NCI-H1105 (cell line): ENCODE data around the gene RPL39.
"Not testable (repeated sequence)": the region's sequence is repeated elsewhere in the genome, so short reads cannot be mapped to it uniquely, and the experiment has no call there.

Experiments
- DNase-seq: peaks from one replicate; lab custom pipeline; 2025; lab: John Stamatoyannopoulos, UW

Gene RPL39

DNA sequence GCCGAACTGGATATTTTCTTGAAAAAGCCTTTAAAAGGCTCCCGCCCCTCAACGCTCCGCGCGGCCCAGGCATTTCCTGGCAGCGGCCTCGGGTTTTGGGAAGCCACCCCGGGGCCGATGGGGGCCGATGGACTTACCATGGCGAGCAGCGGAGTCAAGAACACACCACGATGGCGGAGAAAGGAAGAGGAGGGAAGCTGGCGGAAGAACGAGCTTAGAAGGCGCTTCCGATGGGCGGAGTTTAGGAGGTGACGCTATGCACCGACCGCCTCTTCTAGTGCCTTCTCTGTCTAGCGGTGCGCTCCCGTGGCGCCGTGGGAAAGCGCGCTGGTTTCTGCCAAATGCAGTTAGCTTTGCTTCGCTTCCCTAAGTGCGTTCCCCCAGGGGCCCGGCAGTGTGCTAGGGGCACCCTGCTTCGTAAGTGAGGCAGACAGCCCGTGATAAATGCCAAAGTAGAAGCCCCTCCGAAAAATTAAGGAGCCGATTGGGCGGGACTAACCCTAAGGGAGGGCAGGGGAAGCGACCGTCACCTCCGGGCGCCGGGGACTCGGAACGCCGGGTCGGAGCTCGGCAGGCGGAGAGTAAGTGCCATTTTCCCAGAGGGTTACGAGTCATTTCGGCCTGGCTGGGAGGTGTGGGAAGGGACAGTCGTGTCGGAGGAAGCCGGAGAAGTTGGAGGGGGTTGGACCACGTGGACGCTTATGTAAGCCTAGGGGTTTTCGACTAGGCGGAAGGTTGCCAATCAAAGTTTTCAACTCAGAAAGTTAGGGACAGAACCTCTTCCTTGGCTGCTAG is at the start of gene RPL39:
Gene RPL39, minus strand, starts transcription at position 194 of the 795 bp plus-strand sequence. Its CDS starts 54 bp downstream, at position 140.
- DNase-seq = peak; percentile 74

DNA sequence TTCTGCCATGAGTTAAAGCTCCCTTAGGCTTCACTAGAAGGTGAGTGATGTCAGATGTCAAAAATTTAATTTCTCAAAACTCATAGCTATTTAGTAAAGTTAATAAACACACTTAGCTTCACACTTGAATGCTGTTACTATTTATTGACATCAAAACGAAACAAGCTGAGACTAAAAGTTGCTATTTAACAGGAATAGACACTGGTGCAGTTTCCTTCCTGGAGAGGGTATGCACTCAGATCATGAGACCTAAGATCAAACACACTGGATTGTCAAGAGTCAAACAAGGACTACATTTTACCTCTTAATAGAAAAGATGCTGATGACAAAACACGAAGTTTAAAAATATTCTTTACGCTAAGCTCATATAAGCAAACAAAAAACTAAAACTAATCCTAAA is 42.5 kb upstream of the RPL39 start:
- DNase-seq = no peak

DNA sequence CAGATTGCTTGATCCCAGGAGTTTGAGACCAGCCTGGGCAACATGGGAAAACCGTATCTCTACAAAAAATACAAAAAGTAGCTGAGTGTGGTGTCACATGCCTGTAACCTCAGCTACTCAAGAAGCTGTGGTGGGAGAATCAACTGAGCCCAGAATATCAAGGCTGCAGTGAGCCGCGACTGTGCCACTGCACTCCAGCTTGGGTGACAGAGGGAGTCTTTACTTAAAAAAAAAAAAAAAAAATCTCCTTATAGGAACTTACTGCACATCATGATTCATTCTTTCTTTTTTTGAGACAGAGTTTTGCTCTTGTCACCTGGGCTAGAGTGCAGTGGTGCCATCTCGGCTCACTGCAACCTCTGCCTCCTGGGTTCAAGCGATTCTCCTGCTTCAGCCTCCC is 37.0 kb upstream of the RPL39 start:
- no peak for DNase-seq

DNA sequence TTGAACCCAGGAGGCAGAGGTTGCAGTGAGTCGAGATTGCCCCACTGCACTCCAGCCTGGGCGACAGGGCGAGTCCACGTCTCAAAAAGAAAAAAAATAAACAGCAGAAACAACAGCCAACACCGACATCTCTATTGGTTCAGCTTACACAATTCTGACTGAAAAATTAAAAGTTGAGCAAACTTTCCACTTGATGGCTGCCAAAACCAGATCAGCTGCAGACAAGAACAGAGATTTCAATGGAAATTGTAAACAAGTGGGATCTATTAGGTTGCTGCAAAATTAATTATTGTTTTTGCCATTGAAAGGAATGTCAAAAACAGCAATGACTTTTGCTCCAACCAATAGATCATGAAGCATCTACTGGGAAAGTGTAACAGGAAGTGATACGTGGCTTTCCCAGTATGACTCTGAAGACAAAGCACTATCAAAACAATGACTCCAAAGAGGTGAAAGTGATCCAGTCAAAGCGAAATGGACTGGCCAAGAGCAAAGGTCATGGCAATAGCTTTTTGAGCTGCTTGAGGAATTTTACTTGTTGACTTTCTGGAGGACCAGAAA is 35.0 kb upstream of the RPL39 start:
- no peak for DNase-seq

DNA sequence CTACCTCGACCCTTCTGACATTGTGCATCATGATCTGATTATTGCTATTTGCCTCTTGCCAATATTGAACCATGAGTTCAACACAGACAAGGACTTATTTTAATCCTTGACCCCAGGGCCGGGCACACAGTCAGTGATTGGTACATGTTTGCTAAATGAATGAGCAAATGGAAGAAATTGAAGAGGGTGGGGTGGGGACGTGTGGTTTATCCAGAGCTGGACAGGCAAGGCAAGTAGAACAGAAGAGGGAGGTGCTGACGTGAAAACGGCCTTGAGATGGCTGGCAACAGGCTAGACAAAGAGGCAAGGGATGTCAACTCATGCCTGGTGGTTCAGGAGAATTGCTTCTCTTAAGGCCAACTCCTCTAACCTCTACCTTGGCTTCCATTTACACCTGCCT is 32.8 kb upstream of the RPL39 start:
- DNase-seq = not testable (repeated sequence)

DNA sequence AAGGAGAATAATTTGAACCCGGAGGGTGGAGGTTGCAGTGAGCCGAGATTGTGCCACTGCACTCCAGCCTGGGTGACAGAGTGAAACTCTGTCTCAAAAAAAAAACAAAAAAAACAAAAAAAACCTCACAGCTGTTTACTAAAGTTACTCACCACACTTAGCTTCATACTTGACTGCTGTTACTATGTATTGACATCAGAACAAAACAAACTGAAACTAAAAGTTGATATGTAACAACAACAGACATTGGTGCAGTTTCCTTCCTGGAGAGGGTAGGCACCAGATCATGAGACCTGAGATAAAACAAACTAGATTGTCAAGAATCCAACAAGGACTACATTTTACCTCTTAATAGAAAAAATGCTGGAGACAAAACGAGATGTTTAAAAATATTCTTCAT is 30.3 kb upstream of the RPL39 start:
- not testable (repeated sequence) for DNase-seq

DNA sequence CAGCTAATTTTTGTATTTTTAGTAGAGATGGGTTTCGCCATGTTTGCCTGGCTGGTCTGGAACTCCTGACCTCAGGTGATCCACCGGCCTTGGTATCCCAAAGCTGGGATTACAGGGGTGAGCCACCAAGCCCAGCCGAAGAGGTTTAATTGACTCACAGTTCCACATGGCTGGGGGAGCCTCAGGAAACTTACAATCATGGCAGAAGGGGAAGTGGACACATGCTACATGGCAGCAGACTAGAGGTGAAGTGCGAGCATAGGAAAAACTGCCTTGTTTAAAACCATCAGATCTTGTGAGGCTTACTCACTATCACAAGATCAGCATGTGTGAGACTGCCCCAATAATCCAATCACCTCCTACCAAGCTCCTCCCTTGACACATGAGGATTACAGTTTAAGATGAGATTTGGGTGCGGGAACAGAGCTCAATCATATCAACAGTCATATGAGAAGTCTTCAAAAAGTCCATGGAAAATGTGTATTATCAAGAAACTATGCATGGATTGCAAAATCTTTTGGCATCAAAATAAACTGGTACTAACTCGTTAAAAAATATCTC is 25.8 kb upstream of the RPL39 start:
- no peak for DNase-seq

DNA sequence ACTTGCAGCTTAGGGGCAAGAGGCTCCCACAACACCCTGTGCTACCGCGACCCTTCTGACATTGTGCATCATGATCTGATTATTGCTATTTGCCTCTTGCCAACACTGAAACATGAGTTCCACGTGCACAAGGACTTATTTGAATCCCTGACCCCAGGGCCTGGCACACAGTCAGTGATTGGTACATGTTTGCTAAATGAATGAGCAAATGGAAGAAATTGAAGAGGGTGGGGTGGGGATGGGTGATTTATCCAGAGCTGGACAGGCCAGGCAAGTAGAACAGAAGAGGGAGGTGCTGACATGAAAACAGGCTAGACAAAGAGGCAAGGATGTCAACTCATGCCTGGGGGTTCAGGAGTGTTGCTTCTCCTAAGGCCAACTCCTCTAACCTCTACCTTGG is 24.9 kb upstream of the RPL39 start:
- DNase-seq = no peak

DNA sequence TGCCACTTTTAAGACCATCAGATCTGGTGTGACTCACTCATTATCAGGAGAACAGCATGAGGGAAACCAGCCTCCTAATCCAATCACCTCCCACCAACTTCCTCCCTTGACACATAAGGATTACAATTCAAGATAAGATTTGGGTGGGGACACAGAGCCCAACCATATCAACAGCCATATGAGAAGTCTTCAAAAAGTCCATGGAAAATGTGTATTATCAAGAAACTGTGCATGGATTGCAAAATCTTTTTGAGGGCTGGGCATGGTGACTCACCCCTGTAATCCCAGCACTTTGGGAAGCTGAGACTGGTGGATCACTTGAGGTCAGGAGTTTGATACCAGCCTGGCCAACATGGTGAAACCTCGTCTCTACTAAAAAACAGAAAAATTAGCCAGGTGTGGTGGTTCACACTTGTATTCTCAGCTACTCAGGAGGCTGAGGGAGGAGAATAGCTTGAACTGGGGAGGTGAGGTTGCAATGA is 17.8 kb upstream of the RPL39 start:
- DNase-seq = no peak

DNA sequence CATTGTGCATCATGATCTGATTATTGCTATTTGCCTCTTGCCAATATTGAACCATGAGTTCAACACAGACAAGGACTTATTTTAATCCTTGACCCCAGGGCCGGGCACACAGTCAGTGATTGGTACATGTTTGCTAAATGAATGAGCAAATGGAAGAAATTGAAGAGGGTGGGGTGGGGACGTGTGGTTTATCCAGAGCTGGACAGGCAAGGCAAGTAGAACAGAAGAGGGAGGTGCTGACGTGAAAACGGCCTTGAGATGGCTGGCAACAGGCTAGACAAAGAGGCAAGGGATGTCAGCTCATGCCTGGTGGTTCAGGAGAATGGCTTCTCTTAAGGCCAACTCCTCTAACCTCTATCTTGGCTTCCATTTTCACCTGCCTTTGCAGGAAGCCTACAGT is 17.0 kb upstream of the RPL39 start:
- not testable (repeated sequence) for DNase-seq

DNA sequence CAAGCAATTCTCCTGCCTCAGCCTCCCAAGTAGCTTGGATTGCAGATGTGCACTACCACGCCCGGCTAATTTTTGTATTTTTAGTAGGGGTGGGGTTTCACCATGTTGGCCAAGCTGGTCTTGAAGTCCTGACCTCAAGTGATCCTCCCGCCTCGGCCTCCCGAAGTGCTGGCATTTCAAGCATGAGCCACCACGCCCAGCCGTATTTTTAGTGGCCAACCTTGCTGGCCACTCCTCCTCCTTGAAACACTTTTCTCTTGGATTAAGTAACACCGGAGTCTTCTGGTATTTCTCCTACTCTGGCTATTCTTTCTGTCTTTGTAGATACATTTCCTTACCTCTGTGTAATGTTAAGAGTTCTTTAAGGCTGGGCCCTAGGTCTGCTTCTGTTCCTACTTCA is 11.1 kb upstream of the RPL39 start:
- DNase-seq = no peak

DNA sequence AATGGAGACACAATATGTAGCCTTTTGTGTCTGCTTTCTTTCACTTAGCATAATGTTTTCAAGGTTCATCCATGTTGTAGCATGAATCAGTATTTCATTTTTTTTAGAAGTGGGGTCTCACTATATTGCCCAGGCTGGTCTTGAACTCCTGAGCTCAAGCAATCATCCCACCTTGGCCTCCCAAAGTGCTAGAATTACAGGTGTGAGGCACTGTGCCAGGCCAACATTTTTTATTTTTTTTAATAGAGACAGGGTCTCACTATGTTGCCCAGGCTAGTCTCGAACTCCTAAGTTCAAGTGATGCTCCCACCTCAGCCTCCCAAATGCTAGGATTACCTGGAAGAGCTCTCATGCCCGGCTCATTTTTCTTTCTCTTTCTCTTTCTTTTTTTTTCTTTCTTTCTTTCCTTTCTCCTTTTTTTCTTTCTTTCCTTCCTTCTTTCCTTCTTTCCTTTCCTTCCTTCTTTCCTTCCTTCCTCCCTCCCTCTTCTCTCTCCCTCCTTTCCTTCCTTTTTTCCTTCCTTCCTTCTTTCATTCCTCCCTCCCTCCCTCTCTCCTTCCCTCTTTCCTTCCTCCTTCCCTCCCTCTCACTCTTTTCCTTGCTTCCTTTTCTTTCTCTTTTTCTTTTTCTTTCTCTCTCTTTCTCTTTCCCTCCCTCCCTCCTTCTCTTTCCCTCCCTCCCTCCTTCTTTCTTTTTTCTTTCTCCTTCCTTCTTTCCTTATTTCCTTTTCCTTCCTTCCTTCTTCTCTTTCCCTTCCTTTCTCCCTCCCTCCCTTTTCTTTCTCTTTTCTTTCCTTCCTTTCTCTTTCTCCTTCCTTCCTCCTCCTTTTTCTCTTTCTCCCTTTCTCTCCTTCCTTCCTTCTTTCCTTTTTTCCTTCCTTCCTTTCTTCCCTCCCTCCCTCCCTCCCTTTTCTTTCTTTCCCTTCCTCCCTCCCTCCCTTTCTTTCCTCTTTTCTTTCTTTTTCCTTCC is 10.1 kb upstream of the RPL39 start:
- DNase-seq = no peak

DNA sequence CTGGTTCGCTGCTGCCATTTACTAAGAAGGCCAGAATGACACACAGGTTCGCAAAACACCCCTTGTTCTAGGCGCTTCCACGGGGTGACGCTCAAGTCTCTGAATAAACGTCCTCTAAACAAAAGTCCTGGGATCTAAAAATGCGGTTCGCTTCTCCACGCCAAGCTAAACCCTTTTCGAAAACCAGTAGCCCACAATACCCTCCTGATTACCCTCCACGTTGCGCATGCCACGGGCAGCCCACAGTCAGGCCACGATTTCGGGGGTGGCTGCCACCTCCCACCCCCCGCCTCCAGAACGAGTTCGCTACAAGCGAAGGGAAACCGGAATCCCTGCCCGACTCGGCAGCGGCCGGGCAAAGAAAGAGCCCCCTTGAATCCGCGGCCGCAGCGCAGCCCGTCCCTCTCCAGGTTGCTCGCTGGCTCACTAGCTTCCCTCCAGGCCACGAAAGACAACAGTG is 423 bp downstream of the RPL39 start:
- DNase-seq = peak; percentile 11

DNA sequence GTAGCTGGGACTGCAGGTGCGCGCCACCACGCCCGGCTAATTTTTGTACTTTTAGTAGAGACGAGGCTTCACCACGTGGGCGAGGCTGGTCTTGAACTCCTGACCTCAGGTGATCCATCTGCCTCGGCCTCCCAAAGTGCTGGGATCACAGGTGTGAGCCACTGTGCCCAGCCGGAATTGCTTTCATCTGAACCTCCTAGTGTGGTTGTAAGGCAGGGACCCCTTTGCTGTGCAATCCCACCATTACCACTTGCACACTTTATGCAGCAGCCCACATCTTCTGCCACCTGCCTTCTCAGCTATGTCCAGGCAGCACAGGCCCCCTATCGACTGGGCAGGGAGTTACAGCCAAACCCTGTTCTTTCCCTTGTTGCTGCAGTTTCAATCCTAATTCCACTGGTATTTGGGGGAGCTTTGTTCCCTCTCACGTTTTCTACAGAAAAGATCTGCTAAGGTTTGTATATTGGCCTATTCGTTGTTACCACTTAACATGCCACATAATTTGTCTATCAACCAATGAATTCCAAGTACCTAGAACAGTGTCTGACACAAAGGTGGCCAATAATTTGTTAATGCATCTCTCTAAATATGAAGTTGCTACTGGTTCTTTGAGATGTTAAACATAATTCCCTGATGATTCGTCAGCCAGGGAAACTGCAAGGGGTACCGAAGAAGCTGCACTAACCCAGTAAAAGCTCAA is 6.5 kb downstream of the RPL39 start:
- no peak for DNase-seq

DNA sequence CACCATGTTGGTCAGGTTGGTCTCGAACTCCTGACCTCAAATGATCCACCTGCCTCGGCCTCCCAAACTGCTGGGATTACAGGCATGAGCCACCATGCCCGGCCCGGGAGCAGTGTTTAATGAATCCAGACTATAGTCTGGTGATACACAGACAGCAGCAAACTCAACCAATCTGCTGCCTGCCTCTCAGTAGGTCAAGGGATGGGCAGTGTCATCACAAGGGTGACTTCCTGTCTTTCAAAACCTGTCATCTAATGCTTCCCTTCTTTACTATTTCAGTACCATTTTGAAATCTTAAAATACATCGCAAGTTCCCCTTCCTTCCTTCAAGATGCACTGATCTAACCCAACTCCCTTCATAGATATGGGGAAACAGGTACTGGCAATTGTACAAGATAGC is 8.4 kb downstream of the RPL39 start:
- no peak for DNase-seq

DNA sequence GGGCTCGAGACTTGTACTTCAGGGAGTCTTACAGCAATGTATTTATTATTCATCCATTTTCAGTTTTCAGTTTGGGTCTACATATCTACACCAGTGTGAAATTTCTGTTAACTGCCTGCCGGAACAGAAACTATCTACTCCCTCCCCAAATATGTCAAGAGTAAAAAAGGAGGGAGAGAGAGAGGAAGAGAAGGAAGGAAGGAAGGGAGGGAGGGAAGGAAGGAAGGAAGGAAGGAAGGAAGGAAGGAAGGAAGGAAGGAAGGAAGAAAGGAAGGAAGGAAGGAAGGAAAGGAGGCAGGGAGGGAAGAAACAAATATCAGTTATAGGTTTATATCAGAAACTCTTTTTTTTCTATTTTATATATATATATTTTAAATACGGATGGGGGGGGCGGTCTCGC is 12.6 kb downstream of the RPL39 start:
- no peak for DNase-seq

DNA sequence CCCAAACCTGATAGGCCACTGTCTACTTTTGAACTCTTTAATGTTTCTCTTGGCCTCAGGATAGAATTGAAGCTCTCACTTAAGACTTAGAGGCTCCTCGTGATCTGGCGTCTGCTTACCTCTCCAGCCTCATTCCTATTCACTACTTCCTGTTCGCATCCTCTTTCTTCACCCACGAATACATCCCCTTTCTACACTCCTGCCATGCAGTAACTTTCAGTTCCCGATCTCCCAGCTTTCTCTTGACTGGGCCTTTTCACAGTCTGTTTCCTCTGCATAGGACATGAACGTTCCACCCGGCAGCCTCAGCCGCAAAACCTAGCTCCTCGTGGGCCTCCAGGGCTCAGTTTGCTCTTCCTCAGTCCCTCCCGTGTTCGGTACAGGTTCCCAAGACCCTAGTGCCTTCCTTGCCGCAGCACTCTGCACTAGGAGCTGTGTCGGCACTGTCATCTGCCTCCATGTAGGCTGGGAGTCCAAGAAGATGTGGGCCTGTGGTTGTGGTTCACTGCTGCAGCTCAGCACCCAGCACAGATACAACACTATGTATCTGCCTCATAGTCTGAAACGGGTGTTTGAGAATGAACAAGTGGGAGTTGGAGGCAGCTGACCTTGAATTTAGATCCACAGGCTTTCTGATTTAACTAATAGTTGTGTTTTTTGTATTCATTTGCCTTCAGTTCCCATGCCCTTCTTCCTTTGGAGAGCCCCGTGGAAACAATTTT is 15.8 kb downstream of the RPL39 start:
- no peak for DNase-seq

DNA sequence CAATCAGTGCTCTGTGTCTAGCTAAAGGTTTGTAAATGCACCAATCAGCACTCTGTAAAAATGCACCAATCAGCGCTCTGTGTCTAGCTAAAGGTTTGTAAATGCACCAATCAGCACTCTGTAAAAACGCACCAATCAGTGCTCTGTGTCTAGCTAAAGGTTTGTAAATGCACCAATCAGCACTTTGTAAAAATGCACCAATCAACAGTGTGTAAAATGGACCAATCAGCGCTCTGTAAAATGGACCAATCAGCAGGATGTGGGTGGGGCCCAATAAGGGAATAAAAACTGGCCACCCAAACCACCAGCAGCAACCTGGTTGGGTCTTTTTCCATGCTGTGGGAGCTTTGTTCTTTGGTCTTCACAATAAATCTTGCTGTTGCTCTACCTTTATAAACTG is 22.0 kb downstream of the RPL39 start:
- DNase-seq = not testable (repeated sequence)

DNA sequence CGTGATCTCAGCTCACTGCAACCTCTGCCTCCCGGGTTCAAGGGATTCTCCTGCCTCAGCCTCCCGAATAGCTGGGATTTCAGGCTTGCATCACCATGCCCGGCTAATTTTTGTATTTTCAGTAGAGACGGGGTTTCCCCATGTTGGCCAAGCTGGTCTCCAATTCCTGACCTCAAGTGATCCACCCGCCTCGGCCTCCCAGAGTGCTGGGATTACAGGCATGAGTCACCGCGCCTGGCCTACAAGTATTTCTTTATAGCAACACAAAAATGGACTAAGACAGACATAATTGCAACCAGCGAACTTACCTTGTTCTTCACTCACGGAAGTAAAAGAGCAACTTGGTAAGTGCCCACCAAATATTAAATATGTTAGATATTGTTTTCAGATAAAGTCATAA is 23.0 kb downstream of the RPL39 start:
- DNase-seq = not testable (repeated sequence)

DNA sequence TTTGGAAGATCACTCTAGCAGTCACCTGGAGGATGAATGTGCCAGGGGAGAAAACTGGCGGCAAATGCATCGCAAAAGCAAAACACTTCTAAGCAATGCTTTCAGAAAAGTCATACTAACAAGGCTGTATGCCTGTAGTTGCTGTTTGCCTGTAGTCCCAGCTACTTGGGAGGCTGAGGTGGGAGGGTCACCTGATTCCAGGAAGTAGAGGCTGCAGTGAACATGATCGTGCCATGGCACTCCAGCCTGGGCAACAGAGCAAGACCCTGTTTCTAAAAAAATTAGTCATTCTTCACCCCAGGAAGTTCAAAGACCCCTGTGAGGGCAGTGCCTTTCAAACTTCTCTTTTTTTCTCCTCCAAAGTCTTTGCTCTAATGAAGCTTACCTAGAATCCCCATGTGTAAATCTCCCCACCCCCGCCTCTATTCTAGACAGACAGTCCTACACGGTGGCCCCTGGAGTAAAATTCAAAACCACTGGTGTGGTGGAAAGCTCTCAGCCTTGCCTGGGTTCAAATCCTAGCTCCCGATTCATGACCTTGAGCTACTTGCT is 27.5 kb downstream of the RPL39 start:
- DNase-seq = no peak
